Rectal smooth muscle tissue (tissue), 1 donor: ENCODE data around the gene CPXM2.

ENCODE experiments used
- H3K27ac ChIP-seq: one replicate; pipeline ENCODE4 v1.7.0; 2013; ENCODE audit warnings: low read depth, low read length, inconsistent platforms
- H3K27me3 ChIP-seq: one replicate; pipeline ENCODE4 v1.7.0; 2013; ENCODE audit warnings: low read length; ENCODE audit not compliant: control insufficient read depth, insufficient read depth
- H3K36me3 ChIP-seq: one replicate; pipeline ENCODE4 v1.7.0; 2013; ENCODE audit warnings: low read length; ENCODE audit not compliant: control insufficient read depth, insufficient read depth
- H3K4me1 ChIP-seq: one replicate; pipeline ENCODE4 v1.7.0; 2013; ENCODE audit warnings: low read length; ENCODE audit not compliant: control insufficient read depth, insufficient read depth
- H3K4me3 ChIP-seq: one replicate; pipeline ENCODE4 v1.7.0; 2013; ENCODE audit warnings: low read length
- H3K9ac ChIP-seq: one replicate; pipeline ENCODE4 v1.7.0; 2013; ENCODE audit warnings: low read length

The CPXM2 gene

GRCh38 chr10:123848564-123849457 lies 42.8 kb downstream of the CPXM2 start:
- H3K9ac ChIP-seq = no peak overlapping the region
- H3K4me1 ChIP-seq = peaks cover 18% of the 10 kb centered on the region
- H3K36me3 ChIP-seq = no peaks in the 10 kb centered on the region
- H3K27ac ChIP-seq = no peak overlapping the region
- no peak overlapping the region for H3K4me3 ChIP-seq
- no peaks in the 10 kb centered on the region for H3K27me3 ChIP-seq

DNA sequence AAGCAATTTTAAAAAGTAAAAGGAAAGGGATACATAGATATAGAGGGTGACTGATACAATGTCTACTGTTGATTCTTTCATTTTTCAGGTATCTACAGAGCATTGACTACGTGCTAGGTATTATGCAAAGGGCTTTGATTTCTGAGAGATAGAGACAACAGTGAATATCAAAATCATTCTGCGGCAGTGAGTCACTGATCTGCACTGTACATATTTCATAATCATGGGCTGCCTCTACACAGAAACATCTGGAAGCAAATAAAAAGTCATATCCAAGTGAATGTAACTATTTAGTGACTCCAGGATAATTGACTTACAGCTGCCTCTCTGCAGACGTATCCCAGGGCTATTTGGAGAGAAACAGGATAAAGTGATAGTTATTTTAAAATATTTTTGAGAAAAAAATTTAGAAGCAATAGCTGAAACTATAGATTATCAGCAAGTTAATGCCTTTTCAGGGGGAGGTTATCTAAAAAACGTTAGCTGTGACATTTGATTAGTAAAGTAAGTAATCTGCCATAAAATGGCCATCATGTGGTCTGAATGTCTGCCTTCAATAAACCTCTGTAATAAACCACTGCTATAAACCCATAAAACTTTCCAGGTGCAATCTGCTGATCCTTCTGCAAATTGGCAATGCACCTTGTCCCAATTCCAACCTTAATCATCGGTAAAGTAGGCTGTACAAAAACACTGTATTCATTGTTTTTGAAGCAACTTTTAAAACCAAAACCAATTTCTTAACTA lies 43.7 kb downstream of the CPXM2 start:
- Histone ChIP-seq H3K36me3 (no peaks in the 10 kb centered on the region), H3K4me3 (no peak overlapping the region), H3K27me3 (no peaks in the 10 kb centered on the region), H3K27ac (peak overlapping the region; percentile 22), H3K9ac (no peak overlapping the region), H3K4me1 (peaks cover 18% of the 10 kb centered on the region)

DNA sequence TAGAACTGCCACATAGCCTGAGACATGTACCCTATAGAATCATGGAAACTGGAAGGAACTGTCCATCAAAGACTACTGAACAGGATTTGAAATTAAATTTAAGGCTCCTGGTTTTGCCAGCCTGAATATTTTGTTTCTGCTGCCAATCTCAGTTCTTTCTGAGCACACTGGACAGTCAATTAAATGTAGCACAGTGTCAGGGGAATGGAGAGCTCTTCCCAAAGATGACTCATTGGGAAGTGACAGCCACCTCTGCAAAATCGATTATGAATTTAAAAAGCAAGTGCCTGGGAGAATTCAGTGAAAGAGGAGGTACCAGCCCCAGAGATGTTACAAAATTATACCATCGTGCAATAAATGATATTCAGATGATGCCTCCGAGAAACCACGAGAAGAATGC lies 47.8 kb downstream of the CPXM2 start:
- peak overlapping the region; percentile 68 for H3K27ac ChIP-seq
- no peaks in the 10 kb centered on the region for H3K27me3 ChIP-seq
- H3K36me3 ChIP-seq = no peaks in the 10 kb centered on the region
- no peak overlapping the region for H3K4me3 ChIP-seq
- peaks cover 18% of the 10 kb centered on the region for H3K4me1 ChIP-seq
- no peak overlapping the region for H3K9ac ChIP-seq

- Histone ChIP-seq H3K27ac (peak overlapping the region; percentile 66), H3K4me3 (no peak overlapping the region), H3K27me3 (no peaks in the 10 kb centered on the region), H3K36me3 (no peaks in the 10 kb centered on the region), H3K9ac (no peak overlapping the region), H3K4me1 (peaks cover 15% of the 10 kb centered on the region)
Observed at GRCh38 chr10:123842692-123843385, 48.8 kb downstream of the CPXM2 start.

DNA sequence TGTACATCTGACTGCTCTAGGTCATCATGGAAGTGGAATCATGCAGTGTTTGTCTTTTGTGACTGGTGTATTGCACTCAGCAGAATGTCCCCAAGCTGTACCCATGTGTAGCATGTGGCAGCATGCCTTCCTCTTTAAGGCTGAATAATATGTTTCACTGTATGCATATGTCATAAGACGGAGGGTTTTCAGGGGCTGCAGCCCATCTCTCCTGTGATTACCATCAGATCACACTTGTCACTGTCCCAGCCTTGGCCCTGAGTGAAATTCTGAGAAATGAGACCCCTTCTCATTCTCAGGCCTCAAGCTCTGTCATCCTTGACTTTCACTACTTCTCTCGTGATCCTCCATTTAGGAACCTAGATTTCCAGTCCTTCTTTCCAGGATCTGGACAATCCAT lies 50.0 kb downstream of the CPXM2 start:
- no peak overlapping the region for H3K27ac ChIP-seq
- no peaks in the 10 kb centered on the region for H3K36me3 ChIP-seq
- no peak overlapping the region for H3K4me3 ChIP-seq
- no peaks in the 10 kb centered on the region for H3K27me3 ChIP-seq
- H3K4me1 ChIP-seq = peaks cover 13% of the 10 kb centered on the region
- no peak overlapping the region for H3K9ac ChIP-seq

GRCh38 chr10:123841115-123841514 lies 50.5 kb downstream of the CPXM2 start:
- Histone ChIP-seq H3K36me3 (no peaks in the 10 kb centered on the region), H3K27me3 (no peaks in the 10 kb centered on the region), H3K4me1 (peaks cover 15% of the 10 kb centered on the region), H3K9ac (no peak overlapping the region), H3K27ac (no peak overlapping the region), H3K4me3 (no peak overlapping the region)

- no peak overlapping the region for H3K9ac ChIP-seq
- H3K4me3 ChIP-seq = no peak overlapping the region
- no peaks in the 10 kb centered on the region for H3K27me3 ChIP-seq
- peaks cover 19% of the 10 kb centered on the region for H3K4me1 ChIP-seq
- H3K27ac ChIP-seq = no peak overlapping the region
- H3K36me3 ChIP-seq = no peaks in the 10 kb centered on the region
Observed at GRCh38 chr10:123840714-123841113, 50.9 kb downstream of the CPXM2 start.

DNA sequence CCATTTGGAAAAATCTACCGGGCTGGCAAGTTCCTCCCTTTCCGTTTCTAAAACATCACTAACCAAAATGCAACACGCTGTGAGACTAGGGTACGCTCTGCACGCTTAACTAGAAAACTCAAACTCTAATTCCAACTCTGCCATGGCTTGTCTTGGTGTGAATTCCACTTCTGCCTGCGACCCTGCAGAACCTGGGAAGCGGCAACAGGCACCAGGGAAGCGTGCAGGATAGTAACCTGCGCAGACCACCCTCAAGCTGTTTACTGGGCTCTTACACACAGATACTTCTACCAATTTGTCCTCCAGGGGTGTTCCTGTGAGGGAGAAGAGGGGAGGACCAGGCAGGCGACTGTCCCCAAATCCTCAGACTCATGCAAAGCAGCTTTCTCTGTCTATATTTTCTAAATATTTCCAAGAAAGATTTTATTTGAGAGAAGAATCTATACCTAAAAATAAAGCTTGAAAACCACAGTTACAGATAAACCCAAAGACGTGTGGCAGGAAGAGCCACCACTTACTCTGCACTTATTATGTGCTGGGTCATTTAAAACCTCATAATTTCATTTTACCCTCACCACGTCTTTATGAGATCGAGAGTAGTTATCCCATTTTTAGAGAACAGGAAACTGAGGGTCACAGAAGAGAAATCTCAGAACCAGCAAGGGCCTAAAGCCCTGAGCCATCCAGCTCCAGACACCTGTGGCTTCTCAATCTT lies 52.9 kb downstream of the CPXM2 start:
- H3K36me3 ChIP-seq = no peaks in the 10 kb centered on the region
- H3K9ac ChIP-seq = no peak overlapping the region
- H3K4me3 ChIP-seq = no peak overlapping the region
- H3K27ac ChIP-seq = no peak overlapping the region
- no peaks in the 10 kb centered on the region for H3K27me3 ChIP-seq
- H3K4me1 ChIP-seq = peaks cover 15% of the 10 kb centered on the region

GRCh38 chr10:123837756-123838155 lies 53.9 kb downstream of the CPXM2 start:
- no peaks in the 10 kb centered on the region for H3K36me3 ChIP-seq
- H3K27me3 ChIP-seq = no peaks in the 10 kb centered on the region
- no peak overlapping the region for H3K27ac ChIP-seq
- no peak overlapping the region for H3K4me3 ChIP-seq
- H3K9ac ChIP-seq = no peak overlapping the region
- H3K4me1 ChIP-seq = peaks cover 18% of the 10 kb centered on the region

DNA sequence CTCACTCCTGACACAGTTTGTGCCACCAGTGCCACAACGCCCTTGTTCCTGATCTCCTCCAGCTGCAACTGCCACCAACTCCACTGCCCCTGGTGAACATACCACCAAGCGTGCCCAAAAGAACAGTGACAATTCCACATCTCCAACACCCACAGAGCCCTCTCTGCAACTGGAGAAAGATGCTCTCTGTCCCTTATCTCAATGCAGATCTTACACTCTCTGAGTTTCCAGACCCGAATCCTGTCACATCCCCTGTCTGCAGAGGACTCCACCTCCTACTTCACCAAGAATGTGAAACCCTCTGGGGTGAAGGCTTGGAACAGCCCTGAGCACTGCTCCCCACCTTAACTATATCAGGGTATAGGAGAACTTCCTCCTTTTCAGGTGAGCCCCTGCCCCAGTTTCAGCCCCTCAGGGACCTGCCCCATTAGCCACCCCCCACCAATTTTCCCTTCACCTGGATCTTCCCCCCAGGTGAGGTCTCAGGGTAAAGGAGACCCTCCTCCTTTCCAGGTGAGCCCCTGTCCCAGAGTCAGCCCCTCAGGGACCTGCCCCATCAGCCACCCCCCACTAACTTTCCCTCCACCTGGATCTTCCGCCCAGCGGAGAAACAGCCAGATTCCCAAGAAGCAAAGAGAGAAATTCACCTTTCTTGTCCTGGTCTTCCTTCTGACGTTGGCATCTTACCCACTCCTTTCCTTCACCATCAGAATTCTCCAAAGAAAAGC lies 55.0 kb downstream of the CPXM2 start:
- H3K27me3 ChIP-seq = no peaks in the 10 kb centered on the region
- H3K9ac ChIP-seq = no peak overlapping the region
- H3K4me3 ChIP-seq = no peak overlapping the region
- peak overlapping the region; percentile 73 for H3K27ac ChIP-seq
- peaks cover 17% of the 10 kb centered on the region for H3K4me1 ChIP-seq
- H3K36me3 ChIP-seq = no peaks in the 10 kb centered on the region

GRCh38 chr10:123835575-123835974 lies 56.0 kb downstream of the CPXM2 start:
- Histone ChIP-seq H3K9ac (no peak overlapping the region), H3K4me3 (no peak overlapping the region), H3K27me3 (no peaks in the 10 kb centered on the region), H3K27ac (peak overlapping the region; percentile 73), H3K36me3 (no peaks in the 10 kb centered on the region), H3K4me1 (peaks cover 17% of the 10 kb centered on the region)
